Activated gamma-delta T cell (primary cell): ENCODE data around the gene SYMPK.

ENCODE experiments used
- DNase-seq: peaks from one replicate; lab custom pipeline; 2025; lab: John Stamatoyannopoulos, UW

Gene SYMPK

DNA sequence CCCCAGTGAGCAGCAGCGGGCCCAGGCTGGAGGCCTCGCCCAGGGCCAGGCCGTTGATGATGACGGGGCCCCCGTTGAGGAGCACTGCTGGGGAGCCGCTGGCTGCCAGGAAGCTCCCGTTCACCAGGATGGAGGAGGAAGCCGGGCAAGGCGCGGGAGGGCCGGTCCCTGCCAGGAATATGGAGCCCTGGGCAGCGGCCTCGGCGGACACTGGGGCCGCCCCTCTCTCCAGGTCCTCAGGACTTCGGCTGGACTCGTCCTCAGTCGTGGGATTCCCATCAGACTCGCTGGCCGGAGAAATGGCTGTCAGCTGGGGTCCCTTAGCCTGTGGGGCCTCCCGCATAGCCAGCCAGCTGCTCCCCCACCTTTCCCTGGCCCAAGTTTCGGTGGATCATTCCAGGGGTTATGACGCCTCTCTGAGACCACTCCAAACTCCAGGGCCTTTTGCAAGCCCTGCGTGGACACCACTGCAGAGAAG lies 96.0 kb downstream of the SYMPK start:
- DNase-seq: no peak

DNA sequence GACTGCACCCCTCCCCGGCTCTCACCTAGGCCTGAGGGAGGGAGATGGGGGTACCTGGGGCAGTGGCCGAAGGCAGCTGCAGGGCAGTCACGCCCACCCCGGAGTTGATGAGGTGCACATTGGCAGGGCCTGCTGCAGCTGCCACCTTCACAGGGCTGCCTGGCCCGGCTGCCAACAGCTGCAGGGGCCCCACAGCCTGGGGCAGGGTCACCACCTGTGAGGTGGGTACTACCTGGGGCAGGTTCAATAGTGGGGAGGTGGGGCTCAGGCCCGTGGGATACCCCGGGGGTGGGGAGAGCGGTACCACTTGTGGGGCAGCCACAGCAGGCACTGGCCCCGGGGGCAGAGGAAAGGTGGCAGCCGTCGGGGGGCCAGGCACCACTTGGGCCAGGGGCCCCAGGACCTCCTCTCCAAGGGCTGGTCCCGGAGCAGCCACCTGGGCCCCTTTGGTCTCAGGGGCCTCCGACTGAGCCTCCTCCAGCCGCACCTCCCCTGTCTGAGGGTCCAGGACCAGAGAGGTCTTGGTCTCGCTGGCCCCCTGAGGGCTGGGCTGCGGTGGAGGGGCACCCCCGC lies 96.6 kb downstream of the SYMPK start:
- DNase-seq: no peak

GRCh38 chr19:45765702-45766295 lies 97.1 kb downstream of the SYMPK start:
- DNase-seq: no peak
